Measurements from ENCODE around the gene KYAT1.

The KYAT1 gene

DNA sequence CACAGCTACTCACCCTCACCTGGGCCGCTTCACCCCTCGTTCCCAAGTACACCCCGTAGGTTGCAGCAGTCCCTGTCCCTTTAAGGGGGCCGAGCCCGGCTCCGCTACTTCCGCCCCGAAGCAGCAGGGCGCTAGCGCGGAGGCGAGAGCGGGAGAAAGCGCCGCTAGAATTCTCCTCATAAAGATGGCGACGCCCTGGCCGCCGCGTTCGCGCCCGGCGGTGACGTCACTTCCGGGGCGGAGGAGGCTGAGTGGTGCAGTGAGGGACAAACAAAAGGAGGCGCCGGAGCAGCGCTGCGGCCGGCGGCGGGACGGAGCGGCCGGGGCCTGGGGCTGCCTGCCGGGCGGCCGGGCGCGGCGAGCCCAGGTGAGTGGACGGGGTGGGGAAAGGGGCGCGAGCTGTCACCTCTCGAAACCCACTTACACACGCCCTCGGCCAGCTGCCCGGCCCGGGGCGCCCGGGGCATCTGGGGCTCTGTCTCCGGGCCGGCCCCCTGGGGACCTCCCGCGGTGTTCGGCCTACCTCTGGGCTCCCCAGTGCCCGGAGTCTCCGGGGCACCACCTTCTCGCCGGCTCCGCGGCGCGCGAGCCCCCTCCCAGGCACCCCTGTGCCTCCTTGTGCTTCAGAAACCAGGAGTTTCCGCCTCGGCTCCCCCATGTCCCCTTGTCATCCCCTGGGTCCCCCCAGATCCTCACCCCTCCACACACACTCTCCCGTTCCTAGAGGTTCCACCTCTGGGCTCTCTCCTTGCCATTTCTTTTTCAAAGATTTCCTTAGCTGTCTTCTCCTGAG, at the start of gene KYAT1, which contains the start of gene LRRC8A:
Gene KYAT1, minus strand, starts transcription at position 67 of the 793 bp plus-strand sequence. CDS start 36,545 bp downstream, outside the sequence.
Gene LRRC8A, plus strand, starts transcription at position 250 of the 793 bp plus-strand sequence. CDS start 25,032 bp downstream, outside the sequence.
- DNase-seq, result peak; percentile 99

DNA sequence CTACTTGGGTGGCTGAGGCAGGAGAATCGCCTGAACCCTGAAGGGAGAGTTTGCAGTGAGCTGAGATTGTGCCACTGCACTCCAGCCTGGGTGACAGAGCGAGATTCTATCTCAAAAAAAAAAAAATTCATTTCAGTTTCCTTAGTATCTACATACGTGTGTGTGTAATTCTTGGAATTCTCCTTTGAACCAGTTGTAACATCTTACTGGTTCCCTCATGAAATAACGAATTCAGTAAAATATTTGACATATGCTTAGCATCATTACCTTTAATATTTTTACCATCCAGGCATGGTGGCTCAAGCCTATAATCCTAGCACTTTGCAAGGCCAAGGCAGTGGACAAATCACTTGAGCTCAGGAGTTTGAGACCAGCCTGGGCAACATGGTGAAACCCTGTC, 47.8 kb upstream of the KYAT1 start:
- DNase-seq, result no peak

DNA sequence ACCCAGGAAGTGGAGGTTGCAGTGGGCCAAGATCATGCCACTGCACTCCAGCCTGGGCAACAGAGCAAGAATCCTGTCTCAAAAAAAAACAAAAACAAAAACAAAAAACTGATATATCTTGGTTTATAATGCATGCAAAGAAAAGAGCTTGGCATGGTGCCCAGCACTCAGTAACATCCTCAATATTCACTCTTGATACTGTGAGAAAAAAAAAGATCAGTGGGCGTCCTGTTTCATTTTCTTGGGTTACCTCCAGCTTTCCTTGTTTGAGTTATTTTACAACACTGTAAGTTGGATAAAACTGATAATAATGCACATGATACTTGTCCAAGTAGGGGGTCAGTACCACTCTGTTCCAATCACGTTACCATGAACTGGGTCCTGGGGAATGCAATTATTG, 46.9 kb upstream of the KYAT1 start:
- no peak for DNase-seq

DNA sequence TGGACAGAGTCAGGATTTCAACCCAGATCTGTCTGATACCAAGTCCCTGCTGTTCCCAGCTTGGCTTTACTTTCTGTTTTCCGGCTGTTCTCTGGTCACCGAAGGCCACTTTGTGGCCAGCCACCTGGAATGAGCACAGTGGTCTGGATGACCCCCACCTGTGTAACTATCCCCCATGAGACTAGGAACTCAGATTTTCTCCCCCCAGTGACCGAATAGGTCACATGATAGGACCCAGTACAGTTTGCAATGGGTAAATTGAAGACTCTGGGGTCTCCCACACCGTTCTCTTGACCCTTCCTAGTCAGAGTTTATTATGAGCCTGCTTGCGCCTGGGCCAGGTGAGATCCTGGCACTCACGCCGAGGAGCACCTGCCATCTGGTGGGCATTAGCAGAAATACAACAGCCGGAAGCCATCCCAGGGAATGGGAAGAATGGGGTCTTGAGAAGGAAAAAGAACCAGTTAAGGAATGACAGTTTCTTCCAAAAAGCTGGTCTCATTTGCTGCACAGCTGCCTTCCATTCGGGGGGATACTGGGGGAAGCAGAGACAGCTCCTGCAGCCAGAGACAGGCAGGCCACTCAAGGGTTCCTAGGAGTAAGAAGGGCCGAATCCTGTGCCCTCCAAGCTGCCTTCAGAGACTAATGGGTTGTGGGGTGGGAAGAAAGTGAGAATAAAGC, 46.1 kb upstream of the KYAT1 start:
- peak; percentile 61 for DNase-seq

DNA sequence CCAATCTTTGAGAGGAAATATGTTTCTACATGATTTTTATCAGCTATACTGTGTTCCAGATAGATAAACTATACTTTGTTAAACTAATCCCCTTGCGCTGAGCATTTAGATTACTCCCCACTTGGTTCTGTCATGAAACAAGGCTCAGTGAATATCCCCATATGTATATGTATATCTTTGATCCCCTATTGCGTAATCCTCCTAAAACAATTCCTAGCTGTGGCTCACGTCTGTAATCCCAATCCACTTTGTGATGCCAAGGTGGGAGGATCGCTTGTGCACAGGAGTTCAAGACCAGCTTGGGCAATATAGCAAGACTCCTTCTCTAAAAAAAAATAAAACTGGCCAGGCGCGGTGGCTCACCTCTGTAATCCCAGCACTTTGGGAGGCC, 41.7 kb upstream of the KYAT1 start:
- no peak for DNase-seq

DNA sequence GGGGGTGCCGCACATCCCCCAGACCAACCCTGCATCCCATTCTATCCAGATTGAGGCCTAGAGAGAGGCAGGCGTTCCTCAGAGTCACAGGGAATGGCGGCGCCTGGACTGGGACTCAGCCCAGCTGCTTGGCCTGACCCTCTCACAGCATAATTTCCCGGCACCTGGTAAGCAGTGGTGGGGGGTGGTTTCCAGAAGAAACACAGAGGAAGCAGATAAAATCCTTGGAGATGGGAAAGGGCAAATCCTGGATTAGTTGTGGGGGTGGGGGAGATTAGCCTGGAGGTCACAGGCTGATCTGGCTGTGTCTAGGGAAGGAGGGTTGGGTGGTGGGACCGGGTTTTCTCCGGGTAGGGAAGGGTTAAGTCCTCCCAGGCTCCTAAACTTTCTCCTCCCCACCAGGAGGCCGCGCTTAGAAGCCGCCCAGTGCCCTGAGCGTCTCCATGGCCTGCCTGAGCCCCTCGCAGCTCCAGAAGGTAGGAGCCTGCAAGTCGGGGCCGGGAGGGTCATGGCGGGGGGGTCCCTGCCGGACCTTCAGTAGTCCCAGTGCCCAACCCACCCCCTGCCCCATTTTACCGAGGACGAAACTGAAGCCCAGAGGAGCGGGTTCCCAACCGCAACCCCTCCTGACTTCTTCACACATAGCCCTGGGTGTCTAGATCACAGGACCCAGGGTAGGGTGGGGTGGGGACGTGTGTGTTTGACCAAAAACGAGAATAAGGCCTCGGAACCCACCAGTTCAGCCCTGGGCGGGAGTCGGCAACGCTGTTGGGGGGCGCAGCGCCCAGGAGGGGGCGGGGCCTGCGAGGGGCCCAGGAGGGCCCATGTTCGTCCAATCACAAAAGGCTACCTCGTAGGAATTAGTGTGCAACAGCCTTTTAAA, 40.4 kb upstream of the KYAT1 start:
- DNase-seq, result no peak

DNA sequence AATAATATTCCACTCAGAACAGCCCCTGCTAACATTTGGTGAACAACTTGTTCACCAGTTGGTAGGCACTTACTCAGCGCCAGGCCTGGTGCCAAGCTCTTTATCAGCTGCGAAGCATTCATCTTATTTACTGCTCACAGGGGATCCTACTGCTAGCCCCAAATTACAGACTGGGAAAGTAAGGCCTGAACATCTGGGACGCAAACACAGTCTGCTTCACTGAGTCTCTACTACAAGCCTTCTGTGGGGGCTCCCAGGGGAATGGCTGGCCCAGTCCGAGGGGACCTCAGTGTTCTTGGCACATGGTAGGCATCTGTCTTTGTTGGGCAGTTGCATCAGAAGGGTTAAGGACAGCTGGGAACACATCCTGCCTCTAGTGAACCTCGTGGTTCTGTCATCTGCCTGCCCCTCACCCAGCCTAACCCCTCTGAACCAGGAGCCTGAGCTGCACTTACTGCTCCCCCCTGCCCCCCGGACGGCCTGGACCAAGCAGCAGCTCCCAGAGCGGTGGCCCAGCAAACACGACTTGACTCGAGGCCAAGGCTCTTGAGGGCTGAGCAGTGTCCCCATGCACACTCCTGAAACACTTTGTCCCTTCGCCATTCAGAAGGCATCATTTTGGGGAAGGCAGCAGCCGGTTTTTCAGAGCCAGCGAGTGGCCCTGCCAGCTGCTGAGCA, 38.8 kb upstream of the KYAT1 start, which contains the start of gene PHYHD1:
Gene PHYHD1, plus strand, starts transcription at position 602 of the 678 bp plus-strand sequence. CDS start 1,342 bp downstream, outside the sequence.
- no peak for DNase-seq

DNA sequence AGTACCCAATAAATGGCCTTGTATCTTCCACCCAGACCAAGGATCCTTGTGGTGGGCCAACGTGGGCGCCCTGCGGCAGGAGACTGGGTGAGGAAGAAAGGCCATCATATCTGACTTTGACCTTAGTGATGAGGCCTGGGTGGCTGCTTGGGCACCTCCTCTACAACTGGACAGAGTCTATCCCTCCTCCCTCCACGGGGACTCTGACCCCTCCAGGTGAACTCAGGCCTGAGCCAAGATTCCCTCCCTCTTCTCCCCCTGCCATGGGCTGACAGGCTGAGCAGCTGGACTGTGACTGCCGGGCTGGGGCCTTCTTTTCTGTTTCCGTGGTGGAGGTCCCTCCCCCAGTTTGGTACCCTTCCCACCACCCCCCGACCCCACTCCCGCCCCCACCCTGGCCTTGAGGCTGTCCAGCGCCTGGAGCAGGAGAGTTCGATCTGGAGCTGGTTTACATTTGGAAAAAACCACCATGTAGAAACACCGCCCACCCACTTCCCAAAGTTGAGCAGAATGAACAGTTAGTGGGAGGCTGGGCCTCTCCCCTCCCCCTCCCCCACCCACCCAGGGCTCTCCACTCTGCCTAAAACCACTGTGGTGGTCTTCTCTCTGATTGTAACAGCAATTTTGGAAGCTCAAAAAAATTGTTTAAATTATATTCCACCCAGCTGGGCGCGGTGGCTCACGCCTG, 37.8 kb upstream of the KYAT1 start:
- no peak for DNase-seq

DNA sequence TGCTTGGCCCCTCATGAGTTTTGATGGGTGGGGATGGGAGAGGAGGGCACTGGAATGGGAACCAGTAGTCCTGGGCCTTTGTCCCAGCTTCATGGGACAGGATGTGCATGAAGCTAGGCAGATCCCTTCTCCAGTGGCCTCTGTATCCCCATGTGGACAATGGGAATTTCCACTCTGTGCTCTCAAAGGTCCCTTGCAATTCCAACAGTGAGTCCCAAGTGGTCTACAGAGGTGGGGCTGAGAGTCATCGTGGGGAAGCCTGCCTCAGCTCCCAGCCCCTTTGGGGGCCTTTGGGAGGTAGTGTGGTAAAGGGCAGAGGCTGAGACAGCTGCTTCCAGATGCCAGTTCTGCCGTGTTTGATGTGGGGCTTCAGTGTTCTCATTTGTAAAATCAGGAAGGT, 37.2 kb upstream of the KYAT1 start:
- no peak for DNase-seq

DNA sequence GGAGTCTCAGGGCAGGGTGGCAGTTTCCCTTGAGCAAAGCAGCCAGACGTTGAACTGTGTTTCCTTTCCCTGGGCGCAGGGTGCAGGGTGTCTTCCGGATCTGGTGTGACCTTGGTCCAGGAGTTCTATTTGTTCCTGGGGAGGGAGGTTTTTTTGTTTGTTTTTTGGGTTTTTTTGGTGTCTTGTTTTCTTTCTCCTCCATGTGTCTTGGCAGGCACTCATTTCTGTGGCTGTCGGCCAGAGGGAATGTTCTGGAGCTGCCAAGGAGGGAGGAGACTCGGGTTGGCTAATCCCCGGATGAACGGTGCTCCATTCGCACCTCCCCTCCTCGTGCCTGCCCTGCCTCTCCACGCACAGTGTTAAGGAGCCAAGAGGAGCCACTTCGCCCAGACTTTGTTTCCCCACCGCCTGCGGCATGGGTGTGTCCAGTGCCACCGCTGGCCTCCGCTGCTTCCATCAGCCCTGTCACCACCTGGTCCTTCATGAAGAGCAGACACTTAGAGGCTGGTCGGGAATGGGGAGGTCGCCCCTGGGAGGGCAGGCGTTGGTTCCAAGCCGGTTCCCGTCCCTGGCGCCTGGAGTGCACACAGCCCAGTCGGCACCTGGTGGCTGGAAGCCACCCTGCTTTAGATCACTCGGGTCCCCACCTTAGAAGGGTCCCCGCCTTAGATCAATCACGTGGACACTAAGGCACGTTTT, 35.5 kb upstream of the KYAT1 start:
- no peak for DNase-seq

DNA sequence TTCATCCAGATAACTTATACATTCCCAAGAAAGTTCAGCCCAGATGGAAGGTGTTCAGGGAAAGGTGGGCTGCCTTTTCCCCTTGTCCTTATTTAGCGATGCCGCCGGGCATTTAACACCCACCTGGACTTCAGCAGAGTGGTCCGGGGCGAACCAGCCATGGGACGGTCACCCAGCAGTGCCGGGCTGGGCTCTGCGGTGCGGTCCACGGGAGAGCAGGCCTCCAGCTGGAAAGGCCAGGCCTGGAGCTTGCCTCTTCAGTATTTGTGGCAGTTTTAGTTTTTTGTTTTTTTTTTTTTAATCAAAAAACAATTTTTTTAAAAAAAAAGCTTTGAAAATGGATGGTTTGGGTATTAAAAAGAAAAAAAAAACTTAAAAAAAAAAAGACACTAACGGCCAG, 35.0 kb upstream of the KYAT1 start:
- DNase-seq, result no peak

DNA sequence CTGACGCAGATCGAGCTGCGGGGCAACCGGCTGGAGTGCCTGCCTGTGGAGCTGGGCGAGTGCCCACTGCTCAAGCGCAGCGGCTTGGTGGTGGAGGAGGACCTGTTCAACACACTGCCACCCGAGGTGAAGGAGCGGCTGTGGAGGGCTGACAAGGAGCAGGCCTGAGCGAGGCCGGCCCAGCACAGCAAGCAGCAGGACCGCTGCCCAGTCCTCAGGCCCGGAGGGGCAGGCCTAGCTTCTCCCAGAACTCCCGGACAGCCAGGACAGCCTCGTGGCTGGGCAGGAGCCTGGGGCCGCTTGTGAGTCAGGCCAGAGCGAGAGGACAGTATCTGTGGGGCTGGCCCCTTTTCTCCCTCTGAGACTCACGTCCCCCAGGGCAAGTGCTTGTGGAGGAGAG, 34.5 kb upstream of the KYAT1 start:
- no peak for DNase-seq

DNA sequence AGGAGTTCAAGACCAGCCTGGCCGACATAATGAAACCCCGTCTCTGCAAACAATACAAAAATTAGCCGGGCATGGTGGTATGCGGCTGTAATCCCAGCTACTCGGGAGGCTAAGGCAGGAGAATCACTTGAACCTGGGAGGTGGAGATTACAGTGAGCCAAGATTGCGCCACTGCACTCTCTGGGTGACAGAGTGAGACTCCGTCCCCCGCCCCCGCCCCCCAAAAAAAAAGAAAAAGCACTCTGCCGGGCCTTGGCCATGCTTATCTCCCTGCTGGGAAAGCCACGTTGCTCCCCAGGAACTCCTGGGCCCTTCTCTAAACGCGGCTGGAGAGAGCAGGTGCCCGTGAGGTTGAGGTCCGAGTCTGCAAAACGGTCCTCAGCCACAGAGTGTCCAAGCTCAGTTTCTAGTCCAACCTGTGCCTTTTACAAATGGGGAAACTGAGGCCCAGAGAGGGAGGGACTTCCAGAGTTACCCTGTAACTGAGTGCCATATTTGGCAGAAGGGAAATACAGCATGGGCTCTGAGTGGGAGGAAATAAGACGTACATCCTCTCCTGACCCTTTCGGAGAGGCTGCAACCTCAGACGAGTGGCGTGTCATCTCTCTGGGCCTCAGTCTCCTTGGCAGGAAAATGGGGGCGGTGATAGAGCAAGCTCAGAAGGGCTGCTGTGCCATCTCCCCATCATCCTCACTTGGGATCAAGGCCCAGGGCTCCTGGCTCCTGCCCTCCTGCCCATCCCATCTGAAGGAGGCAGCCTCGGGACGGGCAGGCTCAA, 32.4 kb upstream of the KYAT1 start:
- no peak for DNase-seq

DNA sequence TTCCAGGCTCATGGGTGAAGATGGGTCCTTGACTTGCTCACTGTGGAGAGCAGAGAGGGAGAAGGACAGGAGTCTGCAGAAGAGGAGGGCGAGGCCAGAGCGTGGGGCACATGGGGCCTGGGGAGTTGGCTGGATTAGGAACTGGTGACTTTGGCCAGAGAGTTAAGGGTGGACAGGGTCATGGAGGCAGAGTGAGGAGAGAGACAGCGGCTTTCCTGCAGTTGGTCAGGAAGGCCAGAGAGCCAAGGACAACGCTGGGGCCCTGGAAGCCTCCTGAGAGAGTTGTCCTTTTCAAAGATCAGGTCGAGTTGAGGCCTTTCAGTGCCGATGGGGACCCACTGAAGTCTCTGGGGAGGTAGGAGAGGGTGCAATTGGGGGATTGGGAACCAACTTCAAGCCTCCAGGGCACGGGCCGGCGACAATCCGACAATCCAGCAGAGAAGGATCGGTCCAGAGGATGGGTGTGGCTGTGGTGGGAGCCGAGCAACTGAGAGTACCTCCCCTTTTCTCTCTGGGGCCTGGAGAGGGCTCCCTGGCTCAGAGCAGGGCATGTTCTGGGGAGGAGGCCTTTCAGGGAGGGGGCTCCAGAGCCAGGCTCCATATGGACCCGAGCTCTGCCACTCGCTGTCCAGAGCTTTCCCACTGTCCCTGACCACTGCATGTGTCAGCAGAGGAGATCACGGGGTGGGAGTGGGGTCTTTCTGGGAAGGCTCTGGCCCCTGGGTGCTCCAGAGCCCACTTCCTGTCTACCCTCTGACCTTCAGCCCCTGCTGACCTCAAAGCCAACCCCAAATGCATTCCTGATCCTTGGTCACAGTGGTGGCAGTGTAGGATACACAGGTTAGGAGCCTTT, 31.5 kb upstream of the KYAT1 start:
- no peak for DNase-seq

DNA sequence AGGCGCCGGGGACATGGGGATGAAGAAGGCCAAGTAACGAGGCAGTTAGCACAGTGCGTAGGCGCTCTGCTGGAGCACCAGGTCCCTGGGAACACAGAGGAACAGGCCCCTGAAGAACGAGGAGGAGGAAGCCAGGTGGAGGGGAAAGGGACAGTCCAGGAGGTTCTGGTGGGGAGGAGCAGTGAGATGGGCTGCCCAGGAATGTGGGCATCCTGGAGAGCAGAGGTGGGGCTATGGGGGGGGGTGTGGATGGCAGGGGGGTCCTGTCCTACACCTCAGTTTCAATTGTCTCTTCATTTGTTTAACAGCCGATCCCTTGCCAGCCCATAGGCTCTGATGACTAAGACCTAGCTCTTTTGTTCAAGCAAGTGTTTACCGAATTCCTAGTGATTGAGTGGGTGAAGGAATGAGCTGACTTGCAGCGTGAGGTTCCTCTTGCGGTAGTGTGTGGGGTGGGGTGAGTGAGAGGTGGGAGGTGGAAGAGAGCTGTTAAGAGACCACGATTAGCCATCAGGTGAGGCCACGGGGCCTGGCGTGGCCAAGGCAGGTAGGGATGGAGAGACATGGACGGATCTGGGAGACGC, 30.6 kb upstream of the KYAT1 start:
- DNase-seq, result no peak

DNA sequence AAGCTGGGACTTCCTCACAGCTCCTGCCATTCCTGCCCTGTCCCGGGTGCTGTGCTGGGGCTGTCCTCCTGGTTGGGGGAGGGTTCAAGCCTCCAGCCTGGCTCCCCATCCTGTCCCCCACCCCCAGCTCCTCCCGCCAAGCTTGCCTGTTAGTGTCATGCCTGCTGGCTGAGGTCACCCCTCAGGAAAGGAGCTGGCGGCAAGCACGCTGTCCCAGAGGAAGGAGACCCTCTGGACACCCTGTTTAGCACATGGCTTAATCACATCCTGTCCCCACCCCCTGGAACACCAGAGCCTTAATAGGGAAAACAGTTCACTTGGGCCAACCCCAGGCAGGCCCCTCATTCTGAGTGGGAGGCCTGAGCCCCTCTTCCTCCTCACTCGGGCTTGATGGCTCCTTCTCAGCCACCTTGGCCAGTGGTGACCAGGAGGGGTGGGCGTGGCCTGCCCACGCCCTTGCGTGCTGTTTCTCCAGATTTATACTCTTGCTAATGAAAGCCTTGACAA, 29.8 kb upstream of the KYAT1 start:
- no peak for DNase-seq

DNA sequence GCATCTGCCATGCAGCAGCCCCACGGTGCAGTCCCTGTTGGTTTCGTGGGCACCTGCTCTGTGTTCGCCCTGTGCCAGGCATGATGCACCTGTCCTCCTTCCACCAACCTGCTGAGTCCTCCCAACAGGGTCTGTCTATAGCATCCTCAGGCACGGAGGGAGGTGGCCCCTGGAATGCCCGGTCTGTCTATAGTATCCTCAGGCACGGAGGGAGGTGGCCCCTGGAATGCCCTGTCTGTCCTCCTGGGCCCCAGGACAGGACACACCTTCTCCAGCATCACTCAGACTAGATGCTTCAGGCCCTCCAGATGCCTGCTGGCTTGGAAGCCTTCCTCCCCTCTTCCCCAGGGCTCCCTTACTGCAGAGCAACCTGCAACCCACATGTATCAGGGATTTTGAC, 29.2 kb upstream of the KYAT1 start:
- DNase-seq, result no peak

DNA sequence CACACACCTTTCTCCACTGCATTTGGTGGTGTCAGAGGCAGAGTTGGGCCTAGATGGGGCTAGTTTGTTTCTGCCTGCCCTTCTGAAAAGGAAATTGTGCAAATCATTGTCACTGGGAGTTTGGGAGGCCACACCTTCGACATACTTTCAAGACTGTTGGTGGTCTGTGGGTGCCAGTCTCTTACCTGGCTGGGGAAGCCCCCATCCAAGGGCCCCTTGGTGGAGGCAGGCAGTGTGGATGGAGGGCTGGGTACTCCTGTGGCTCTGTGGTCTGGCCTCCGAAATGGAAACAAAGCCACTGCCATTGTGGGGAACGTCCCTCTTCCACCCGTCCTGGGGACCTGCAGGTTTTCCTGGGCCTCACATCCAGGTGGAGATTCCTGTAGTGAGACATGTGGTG, 28.1 kb upstream of the KYAT1 start:
- no peak for DNase-seq

DNA sequence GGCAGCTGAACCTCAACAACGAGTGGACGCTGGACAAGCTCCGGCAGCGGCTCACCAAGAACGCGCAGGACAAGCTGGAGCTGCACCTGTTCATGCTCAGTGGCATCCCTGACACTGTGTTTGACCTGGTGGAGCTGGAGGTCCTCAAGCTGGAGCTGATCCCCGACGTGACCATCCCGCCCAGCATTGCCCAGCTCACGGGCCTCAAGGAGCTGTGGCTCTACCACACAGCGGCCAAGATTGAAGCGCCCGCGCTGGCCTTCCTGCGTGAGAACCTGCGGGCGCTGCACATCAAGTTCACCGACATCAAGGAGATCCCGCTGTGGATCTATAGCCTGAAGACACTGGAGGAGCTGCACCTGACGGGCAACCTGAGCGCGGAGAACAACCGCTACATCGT, 26.6 kb upstream of the KYAT1 start:
- DNase-seq, result no peak

Measured in activated T-cell treated with anti-CD3 and anti-CD28 coated beads, Interleukin-2, amount 50 U/mL, for 1 hour (primary cell).